HepG2 (cell line): Measurements from ENCODE around the gene NUB1. TPM values are rescaled to one million over a fixed set of nuclear protein-coding genes. Genes with fewer than 3 reads are reported as not detected.

ENCODE experiments used
- ATAC-seq: fragments of 200-7000 bp; cut with Tn5 transposase; 3 replicates; pipeline ENCODE4 v1.9.1; 2020; ENCODE audit warnings: mild to moderate bottlenecking, moderate library complexity
- Bru-seq: library from RNA; stranded (reverse); fragments of 400-500 nt; gene quantifications from one replicate; lab custom pipeline; 2021; lab: Mats Ljungman, UMichigan
- BruChase-seq, 2 experiments: library from RNA; stranded (reverse); fragments of 400-500 nt; gene quantifications; one replicate each; lab custom pipeline; 2021; lab: Mats Ljungman, UMichigan
- BruUV-seq: library from RNA; stranded (reverse); fragments of 400-500 nt; replicated peaks from 2 replicates; lab custom pipeline; 2021; lab: Mats Ljungman, UMichigan
- CTCF ChIA-PET: fragments of 300-600 bp; formaldehyde crosslinking; extraction: SDS; loops from one replicate; lab custom pipeline; 2021; ENCODE audit warnings: low total read pairs, inconsistent platforms, low intra/inter-chr PET ratio; lab: Yijun Ruan, JAX
- POLR2A ChIA-PET: fragments of 350-600 bp; sonication (Branson Sonifier 250); formaldehyde crosslinking; loops from one replicate; lab custom pipeline; 2020; ENCODE audit warnings: antibody characterized with exemption, inconsistent platforms; lab: Yijun Ruan, JAX
- DNase-seq: peaks from one replicate; pipeline ENCODE4 v3.0.0-alpha.2; 2015; ENCODE audit warnings: low spot score
- FAIRE-seq: peaks from 3 replicates; lab custom pipeline; 2011; peaks lifted over from hg19 to GRCh38; lab: Jason Lieb, UNC
- H2AFZ ChIP-seq: one replicate; pipeline ENCODE4 v1.6.1; 2011; ENCODE audit warnings: low read length, inconsistent platforms
- H3K27ac ChIP-seq: fragments of 300-600 bp; 3 replicates; pipeline ENCODE4 v1.8.0; 2011; ENCODE audit warnings: mixed run types, mild to moderate bottlenecking, mixed read lengths, low read length, inconsistent platforms; ENCODE audit not compliant: insufficient read depth; ENCODE audit errors: extremely low read length
- H3K27me3 ChIP-seq, 2 experiments: fragments of 200-600 bp in 1 of 2; 2 replicates in 1 of 2; 3 replicates in 1 of 2; pipeline versions ENCODE4 v1.6.0 to v1.8.0; 2011; ENCODE audit warnings: low read length in 2 of 2, mild to moderate bottlenecking in 2 of 2, moderate library complexity in 2 of 2, inconsistent platforms in 1 of 2; ENCODE audit not compliant: insufficient read depth in 2 of 2, control insufficient read depth in 1 of 2
- H3K36me3 ChIP-seq, 2 experiments: fragments of 200-600 bp in 1 of 2; replicated peaks in 1 of 2; 2 replicates in 1 of 2; 3 replicates in 1 of 2; pipeline versions ENCODE4 v1.5.1 to v1.8.0; 2011; ENCODE audit warnings: low read length in 2 of 2, inconsistent platforms in 1 of 2; ENCODE audit not compliant: insufficient read depth in 2 of 2, control insufficient read depth in 1 of 2
- H3K4me1 ChIP-seq: 2 replicates; pipeline ENCODE4 v1.5.1; 2012; ENCODE audit warnings: low read length, inconsistent platforms; ENCODE audit not compliant: insufficient read depth
- H3K4me2 ChIP-seq: 2 replicates; pipeline ENCODE4 v1.6.0; 2011; ENCODE audit warnings: low read depth, low read length, inconsistent platforms
- H3K4me3 ChIP-seq, 3 experiments: fragments of 200-600 bp in 1 of 3; sonication (generic), shearing (Covaris generic) in 1 of 3; replicated peaks in 1 of 3; 2 replicates each; pipeline ENCODE4 v1.5.1; 2011 to 2016; ENCODE audit warnings: low read length in 3 of 3, inconsistent platforms in 2 of 3, low read depth in 2 of 3, mild to moderate bottlenecking in 2 of 3, control low read depth in 1 of 3, mixed read lengths in 1 of 3; ENCODE audit not compliant: insufficient read depth in 1 of 3
- H3K79me2 ChIP-seq: one replicate; pipeline ENCODE4 v1.6.1; 2011; ENCODE audit warnings: low read length, inconsistent platforms; ENCODE audit not compliant: insufficient read depth
- H3K9ac ChIP-seq: 2 replicates; pipeline ENCODE4 v1.6.0; 2011; ENCODE audit warnings: mild to moderate bottlenecking, low read depth, low read length, inconsistent platforms; ENCODE audit not compliant: insufficient read depth
- H3K9me3 ChIP-seq: 2 replicates; pipeline ENCODE4 v1.5.1; 2012; ENCODE audit warnings: mild to moderate bottlenecking, low read length
- H4K20me1 ChIP-seq: 2 replicates; pipeline ENCODE4 v1.6.0; 2011; ENCODE audit warnings: inconsistent platforms, mild to moderate bottlenecking, low read length, moderate library complexity; ENCODE audit not compliant: insufficient read depth
- AGO2 ChIP-seq: fragments of 200-400 bp; formaldehyde crosslinking; optimal IDR thresholded peaks from 2 replicates; pipeline ENCODE3; 2017; ENCODE audit warnings: mild to moderate bottlenecking, low read depth, low read length, moderate library complexity
- ARHGAP35 ChIP-seq: sonication (generic); formaldehyde crosslinking; IDR thresholded peaks from 2 replicates; pipeline ENCODE4 v1.9.0; 2022; ENCODE audit warnings: mild to moderate bottlenecking, inconsistent platforms, moderate library complexity, missing genetic modification reagents, borderline replicate concordance
- HNRNPK ChIP-seq: fragments of 200-400 bp; formaldehyde crosslinking; IDR thresholded peaks from 2 replicates; pipeline ENCODE4 v1.6.1; 2018; ENCODE audit warnings: low read length, low read depth, moderate library complexity, mild to moderate bottlenecking; ENCODE audit not compliant: poor library complexity, severe bottlenecking
- JUN ChIP-seq: sonication (generic); formaldehyde crosslinking; IDR thresholded peaks from 2 replicates; pipeline ENCODE4 v1.4.0; 2020; ENCODE audit warnings: mild to moderate bottlenecking, missing genetic modification reagents
- THAP11 ChIP-seq: IDR thresholded peaks from 2 replicates; pipeline ENCODE4 v1.6.1; 2016; ENCODE audit warnings: missing biosample characterization, missing genetic modification reagents
- ZNF615 ChIP-seq: sonication (generic); formaldehyde crosslinking; IDR thresholded peaks from 2 replicates; pipeline ENCODE4 v1.5.0; 2020; ENCODE audit warnings: mild to moderate bottlenecking, missing genetic modification reagents, borderline replicate concordance
- WGBS: methylation state at CpG from one replicate; pipeline ENCODE4 v1.1.6; 2017; ENCODE audit warnings: low lambda C conversion rate; 5-methylcytosine and 5-hydroxymethylcytosine counted together
- in situ Hi-C: cut with HindIII; loops from 2 replicates; pipeline ENCODE4 v1.10.0; 2017; ENCODE audit warnings: low pct_unique_long_range_greater_than_20kb; ENCODE audit not compliant: extremely low pct_ligation_motif_present
- intact Hi-C: fragments of 100-400 bp; cut with micrococcal nuclease; formaldehyde crosslinking; loops from one replicate; pipeline ENCODE4 v1.10.0; 2022; ENCODE audit not compliant: unreplicated experiment
- long read RNA-seq, 2 experiments: library from RNA in 1 of 2; library from polyadenylated mRNA in 1 of 2; stranded (forward) in 1 of 2; unstranded in 1 of 2; transcript quantifications; one replicate each; pipeline ENCODE4 v2.0.0, GENCODE V29; 2019 to 2022
- polyA minus RNA-seq, 3 experiments: library from RNA; depleted of rRNA, polyadenylated mRNA; stranded (reverse); fragments of >200 nt; gene quantifications; 2 replicates each; pipeline ENCODE4 v1.2.3, GENCODE V29; 2011; ENCODE audit warnings: low replicate concordance in 1 of 3
- polyA plus RNA-seq, 8 experiments: library from polyadenylated mRNA; depleted of rRNA in 3 of 8; stranded (reverse) in 7 of 8; unstranded in 1 of 8; fragments of >200 nt; fragmentation: Illumina TruSeq in 4 of 8; extraction: Trizol in 4 of 8; gene quantifications; 2 replicates each; pipeline versions ENCODE4 v1.2.1 to v1.2.3, GENCODE V29; 2011 to 2016; ENCODE audit warnings: low read depth in 4 of 8, missing spikeins in 1 of 8, mixed read lengths in 1 of 8; ENCODE audit not compliant: insufficient read depth in 1 of 8
- total RNA-seq, 5 experiments: library from RNA; depleted of rRNA; stranded (reverse); fragments of >200 nt; fragmentation: Illumina TruSeq; extraction: Trizol; gene quantifications; 2 replicates each; pipeline ENCODE4 v1.2.3, GENCODE V29; 2016; ENCODE audit warnings: low read depth in 1 of 5
- TF ChIP-seq, protein P1 (sequence below): sonication (generic); formaldehyde crosslinking; IDR thresholded peaks from 2 replicates; pipeline ENCODE4 v1.8.0; 2022; ENCODE audit warnings: low read depth, missing genetic modification reagents
- TF ChIP-seq, protein P2 (sequence below): sonication (generic); formaldehyde crosslinking; conservative IDR thresholded peaks from 2 replicates; pipeline ENCODE4 v1.8.0; 2022; ENCODE audit warnings: mild to moderate bottlenecking, moderate library complexity, missing genetic modification reagents
- TF ChIP-seq, protein P3 (sequence below): sonication (generic); formaldehyde crosslinking; conservative IDR thresholded peaks from 2 replicates; pipeline ENCODE4 v1.4.0; 2020; ENCODE audit warnings: missing genetic modification reagents

Gene NUB1, protein sequence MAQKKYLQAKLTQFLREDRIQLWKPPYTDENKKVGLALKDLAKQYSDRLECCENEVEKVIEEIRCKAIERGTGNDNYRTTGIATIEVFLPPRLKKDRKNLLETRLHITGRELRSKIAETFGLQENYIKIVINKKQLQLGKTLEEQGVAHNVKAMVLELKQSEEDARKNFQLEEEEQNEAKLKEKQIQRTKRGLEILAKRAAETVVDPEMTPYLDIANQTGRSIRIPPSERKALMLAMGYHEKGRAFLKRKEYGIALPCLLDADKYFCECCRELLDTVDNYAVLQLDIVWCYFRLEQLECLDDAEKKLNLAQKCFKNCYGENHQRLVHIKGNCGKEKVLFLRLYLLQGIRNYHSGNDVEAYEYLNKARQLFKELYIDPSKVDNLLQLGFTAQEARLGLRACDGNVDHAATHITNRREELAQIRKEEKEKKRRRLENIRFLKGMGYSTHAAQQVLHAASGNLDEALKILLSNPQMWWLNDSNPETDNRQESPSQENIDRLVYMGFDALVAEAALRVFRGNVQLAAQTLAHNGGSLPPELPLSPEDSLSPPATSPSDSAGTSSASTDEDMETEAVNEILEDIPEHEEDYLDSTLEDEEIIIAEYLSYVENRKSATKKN
- total RNA-seq (2016; rRNA removed; fragmentation: Illumina TruSeq; extraction: Trizol): 37.0 and 47.3 TPM in 2 replicates
- 4.7 and 6.0 TPM in 2 replicates for total RNA-seq (2016; cell fraction: cytosol; rRNA removed; fragmentation: Illumina TruSeq; extraction: Trizol; ENCODE audit: low read depth)
- total RNA-seq (2016; cell fraction: insoluble cytoplasmic fraction; rRNA removed; fragmentation: Illumina TruSeq; extraction: Trizol): 35.2 and 42.6 TPM in 2 replicates
- total RNA-seq (2016; cell fraction: membrane; rRNA removed; fragmentation: Illumina TruSeq; extraction: Trizol): 10.8 and 12.6 TPM in 2 replicates
- 18.9 and 20.1 TPM in 2 replicates for total RNA-seq (2016; cell fraction: nucleus; rRNA removed; fragmentation: Illumina TruSeq; extraction: Trizol)
- polyA plus RNA-seq (2011; rRNA removed): 26.0 and 27.1 TPM in 2 replicates
- 19.1 and 22.8 TPM in 2 replicates for polyA plus RNA-seq (2011; cell fraction: cytosol; rRNA removed)
- 33.3 and 38.5 TPM in 2 replicates for polyA plus RNA-seq (2011; cell fraction: nucleus; rRNA removed)
- polyA plus RNA-seq (2012): 42.2 and 43.6 TPM in 2 replicates
- 2.7 and 3.1 TPM in 2 replicates for polyA plus RNA-seq (2016; cell fraction: cytosol; fragmentation: Illumina TruSeq; extraction: Trizol; ENCODE audit: low read depth)
- 47.8 and 54.9 TPM in 2 replicates for polyA plus RNA-seq (2016; cell fraction: insoluble cytoplasmic fraction; fragmentation: Illumina TruSeq; extraction: Trizol; ENCODE audit: low read depth)
- 6.4 and 6.9 TPM in 2 replicates for polyA plus RNA-seq (2016; cell fraction: membrane; fragmentation: Illumina TruSeq; extraction: Trizol; ENCODE audit: low read depth)
- 27.0 and 28.5 TPM in 2 replicates for polyA plus RNA-seq (2016; cell fraction: nucleus; fragmentation: Illumina TruSeq; extraction: Trizol; ENCODE audit: insufficient read depth, low read depth)
- 32.1 and 35.9 TPM in 2 replicates for polyA minus RNA-seq (2011; rRNA and poly(A)+ RNA removed; ENCODE audit: low replicate concordance)
- polyA minus RNA-seq (2011; cell fraction: cytosol; rRNA and poly(A)+ RNA removed): 22.8 and 23.4 TPM in 2 replicates
- polyA minus RNA-seq (2011; cell fraction: nucleus; rRNA and poly(A)+ RNA removed): 31.8 and 46.1 TPM in 2 replicates
- Bru-seq, nascent RNA: percentile 70 among the genes with signal in this experiment
- percentile 79 among the genes with signal in this experiment for BruChase-seq, experiment 1, labeled RNA remaining after a 6-hour chase
- BruChase-seq, experiment 2, labeled RNA remaining after a 2-hour chase: percentile 74 among the genes with signal in this experiment
- long read RNA-seq, experiment 1, partial matches to known transcripts: 5 of 22 reads
- long read RNA-seq, experiment 1, other reads (novel, unspliced or antisense): 9 of 22 reads
- long read RNA-seq, experiment 2, transcript NUB1-201 (15 exons, 3,180 nt): major isoform, 12 of 108 reads
- long read RNA-seq, experiment 2, partial matches to known transcripts: 49 of 108 reads
- long read RNA-seq, experiment 2, other reads (novel, unspliced or antisense): 43 of 108 reads

DNA sequence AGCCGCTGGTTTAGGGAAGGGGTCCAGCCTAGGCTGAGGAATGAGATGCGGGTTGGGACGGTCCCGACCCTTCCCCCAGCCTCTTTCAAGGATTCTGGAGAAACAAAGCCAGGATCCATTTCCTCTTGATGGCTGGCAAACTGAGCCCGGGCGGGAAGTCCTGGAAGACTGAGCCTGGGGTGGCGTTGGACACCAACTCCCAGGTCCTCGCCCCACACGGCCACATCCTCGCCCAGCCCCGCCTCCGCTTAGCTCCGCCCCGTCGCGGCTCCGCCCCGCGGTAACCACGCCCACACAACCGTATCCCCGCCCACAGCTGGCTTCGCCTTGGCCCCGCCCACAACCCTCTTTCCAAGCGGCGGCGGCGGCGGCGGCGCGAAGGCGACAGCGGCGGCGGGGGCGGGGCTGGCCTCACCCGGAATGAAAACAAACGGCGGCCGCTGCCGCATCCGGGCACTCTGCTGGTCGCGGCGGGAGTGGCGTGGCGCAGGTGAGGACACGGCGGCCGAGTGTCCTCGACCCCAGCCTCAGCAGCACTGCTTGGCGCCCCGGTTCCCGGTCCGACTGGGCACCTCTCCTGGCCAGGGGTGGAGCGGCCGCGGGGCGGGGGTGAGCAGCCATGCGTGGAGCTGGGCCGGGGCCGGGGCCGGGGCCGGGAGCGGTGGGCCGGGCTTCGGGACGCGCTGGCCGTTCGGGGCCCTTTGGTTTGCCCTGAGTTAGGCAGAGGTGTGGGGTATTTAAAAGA, at the start of gene NUB1:
NUB1 (plus strand) TSS at position 456 of the 745 bp plus-strand sequence. CDS start 3,538 bp downstream, outside the sequence.
- POLR2A ChIA-PET: interaction anchor here (0.8 to 3.0 kb wide), 6 partner anchors 8 to 313 kb away, joined by 3 to 11 read pairs (median 3); partner anchors contain the start of genes ABCB8, ABCF2 and CHPF2
- peak within 1 kb of the TSS; percentile 85 for H3K9ac ChIP-seq
- FAIRE-seq (no peak), DNase-seq (peak; percentile 74), ATAC-seq (peak; percentile 91)
- H3K27me3 ChIP-seq: no peaks in the 10 kb centered on the region
- BruUV-seq: no TSS peak
- WGBS: 13% methylated on average over 23 of the region's 72 CpGs
- CTCF ChIA-PET: interaction anchor here (1.5 kb wide), 1 partner anchor 26 kb away, joined by 5 read pairs; no protein-coding TSS in a partner anchor
- peaks cover 13% of the 10 kb centered on the region for H3K79me2 ChIP-seq
- intact Hi-C loops: loop anchor here (1.0 kb wide), 1 partner anchor 9 kb away; no protein-coding TSS in a partner anchor
- H3K36me3 ChIP-seq: peaks cover 2 to 9% of the 10 kb centered on the region in 2 experiments; a peak in 3 of 5 replicates
- H3K27ac ChIP-seq: peak within 1 kb of the TSS; percentile 72
- peak within 1 kb of the TSS; percentile 70 to 99 (median 79) for H3K4me3 ChIP-seq
- H3K9me3 ChIP-seq: no peaks in the 10 kb centered on the region
- peaks cover 51% of the 10 kb centered on the region for H3K4me1 ChIP-seq
- peak within 1 kb of the TSS; percentile 80 for H3K4me2 ChIP-seq
- H4K20me1 ChIP-seq: 0 out of 2 replicates have a peak, but pooled peaks cover 3% of the 10 kb centered on the region
- in situ Hi-C loops: no loop called here
- H2AFZ ChIP-seq: no peak within 1 kb of the TSS
- TF ChIP-seq THAP11 (CRISPR knock-in tag) (peak; percentile 89), ARHGAP35 (CRISPR knock-in tag) (peak; percentile 66; the same call in 1 of the 2 replicates), HNRNPK (peak; percentile 56), ZNF615 (no peak), AGO2 (no peak), JUN (CRISPR knock-in tag) (peak; percentile 46; the same call in 1 of the 2 replicates)
- TF ChIP-seq, protein P1, sequence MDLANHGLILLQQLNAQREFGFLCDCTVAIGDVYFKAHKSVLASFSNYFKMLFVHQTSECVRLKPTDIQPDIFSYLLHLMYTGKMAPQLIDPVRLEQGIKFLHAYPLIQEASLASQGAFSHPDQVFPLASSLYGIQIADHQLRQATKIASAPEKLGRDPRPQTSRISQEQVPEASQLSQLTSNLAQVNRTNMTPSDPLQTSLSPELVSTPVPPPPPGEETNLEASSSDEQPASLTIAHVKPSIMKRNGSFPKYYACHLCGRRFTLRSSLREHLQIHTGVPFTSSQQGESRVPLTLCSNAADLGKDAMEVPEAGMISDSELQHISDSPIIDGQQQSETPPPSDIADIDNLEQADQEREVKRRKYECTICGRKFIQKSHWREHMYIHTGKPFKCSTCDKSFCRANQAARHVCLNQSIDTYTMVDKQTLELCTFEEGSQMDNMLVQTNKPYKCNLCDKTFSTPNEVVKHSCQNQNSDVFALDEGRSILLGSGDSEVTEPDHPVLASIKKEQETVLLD: peak; percentile 98
- TF ChIP-seq, protein P2, sequence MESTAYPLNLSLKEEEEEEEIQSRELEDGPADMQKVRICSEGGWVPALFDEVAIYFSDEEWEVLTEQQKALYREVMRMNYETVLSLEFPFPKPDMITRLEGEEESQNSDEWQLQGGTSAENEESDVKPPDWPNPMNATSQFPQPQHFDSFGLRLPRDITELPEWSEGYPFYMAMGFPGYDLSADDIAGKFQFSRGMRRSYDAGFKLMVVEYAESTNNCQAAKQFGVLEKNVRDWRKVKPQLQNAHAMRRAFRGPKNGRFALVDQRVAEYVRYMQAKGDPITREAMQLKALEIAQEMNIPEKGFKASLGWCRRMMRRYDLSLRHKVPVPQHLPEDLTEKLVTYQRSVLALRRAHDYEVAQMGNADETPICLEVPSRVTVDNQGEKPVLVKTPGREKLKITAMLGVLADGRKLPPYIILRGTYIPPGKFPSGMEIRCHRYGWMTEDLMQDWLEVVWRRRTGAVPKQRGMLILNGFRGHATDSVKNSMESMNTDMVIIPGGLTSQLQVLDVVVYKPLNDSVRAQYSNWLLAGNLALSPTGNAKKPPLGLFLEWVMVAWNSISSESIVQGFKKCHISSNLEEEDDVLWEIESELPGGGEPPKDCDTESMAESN (CRISPR knock-in tag): peak; percentile 68; the same call in 1 of the 2 replicates
- TF ChIP-seq, protein P3, sequence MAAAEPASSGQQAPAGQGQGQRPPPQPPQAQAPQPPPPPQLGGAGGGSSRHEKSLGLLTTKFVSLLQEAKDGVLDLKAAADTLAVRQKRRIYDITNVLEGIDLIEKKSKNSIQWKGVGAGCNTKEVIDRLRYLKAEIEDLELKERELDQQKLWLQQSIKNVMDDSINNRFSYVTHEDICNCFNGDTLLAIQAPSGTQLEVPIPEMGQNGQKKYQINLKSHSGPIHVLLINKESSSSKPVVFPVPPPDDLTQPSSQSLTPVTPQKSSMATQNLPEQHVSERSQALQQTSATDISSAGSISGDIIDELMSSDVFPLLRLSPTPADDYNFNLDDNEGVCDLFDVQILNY (CRISPR knock-in tag): peak; percentile 43; the same call in 1 of the 2 replicates
